ENCODE results near the gene NACC2. TPM values are rescaled to one million over a fixed set of nuclear protein-coding genes. Genes with fewer than 3 reads are reported as not detected.
A peak's percentile ranks its signal among the peaks of the same experiment; 100 is the strongest.

The NACC2 gene
- total RNA-seq, 1 donor from 2014 or later: 34.0 TPM

DNA sequence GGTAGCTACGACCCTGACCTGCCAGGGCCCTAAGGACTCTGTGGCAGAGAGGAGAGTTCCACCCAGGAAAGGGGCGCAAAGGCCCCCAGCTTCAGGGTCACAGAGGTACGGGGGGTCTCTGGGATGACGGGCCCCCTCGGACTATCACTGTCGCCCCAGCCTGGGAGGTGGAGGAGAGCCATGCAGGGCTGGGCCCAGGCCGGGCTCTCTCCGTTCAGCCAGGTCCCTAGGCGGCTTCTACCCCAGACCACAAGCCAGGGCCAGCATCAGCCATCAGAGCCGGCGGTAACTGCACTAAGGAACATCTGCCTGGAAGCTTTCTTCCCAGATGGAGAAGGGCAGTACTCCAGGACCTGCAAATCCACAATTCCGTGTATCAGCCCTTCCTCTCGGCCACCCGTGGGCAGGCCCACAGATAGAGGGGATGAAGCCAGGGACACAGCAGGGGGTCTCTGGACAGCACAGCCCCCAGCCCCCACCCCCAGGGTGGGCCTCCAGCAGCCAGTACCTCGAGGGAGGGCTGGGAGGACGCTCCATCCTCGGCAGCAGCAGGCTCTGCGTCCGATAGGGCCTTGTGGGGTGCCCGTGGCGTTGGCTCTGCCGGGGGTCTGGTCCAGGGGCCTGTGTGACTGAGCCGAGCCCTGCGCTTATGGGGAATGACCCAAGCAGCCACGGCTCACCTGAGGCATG, 38.4 kb downstream of the NACC2 start:
- peaks cover 31% of the 10 kb centered on the region for H3K4me1 ChIP-seq (ENCODE audit: insufficient read depth, low read length)
- H3K36me3 Mint-ChIP-seq (ENCODE audit: low read depth, unreplicated experiment): no peaks in the 10 kb centered on the region
- no peak overlapping the region for H3K9ac ChIP-seq (ENCODE audit: low read length)
- no peaks in the 10 kb centered on the region for H3K27me3 Mint-ChIP-seq (ENCODE audit: low read depth, unreplicated experiment)
- no peak for DNase-seq (ENCODE audit: low read depth)
- H2AFZ ChIP-seq (ENCODE audit: low read depth, low read length): no peak overlapping the region
- H4K20me1 ChIP-seq (ENCODE audit: insufficient read depth, low read length): peaks cover 86% of the 10 kb centered on the region
- H3K4me1 Mint-ChIP-seq (ENCODE audit: low read depth, unreplicated experiment): peaks cover 24% of the 10 kb centered on the region
- no peak for FAIRE-seq
- no peaks in the 10 kb centered on the region for H3K9me3 Mint-ChIP-seq (ENCODE audit: unreplicated experiment)
- H3K27ac ChIP-seq (ENCODE audit: low read depth, low read length): no peak overlapping the region
- no peaks in the 10 kb centered on the region for H3K36me3 ChIP-seq (ENCODE audit: insufficient read depth, low read length)
- H3K79me2 ChIP-seq (ENCODE audit: insufficient read depth, low read length): peaks cover 57% of the 10 kb centered on the region
- H3K9me3 ChIP-seq (ENCODE audit: insufficient read depth, low read depth, low read length): no peaks in the 10 kb centered on the region
- no peak overlapping the region for H3K4me3 Mint-ChIP-seq (ENCODE audit: unreplicated experiment)
- H3K27me3 ChIP-seq (ENCODE audit: insufficient read depth, low read length): no peaks in the 10 kb centered on the region
- TF ChIP-seq EZH2 (IDR thresholded peaks at IDR 0.05; ENCODE audit: insufficient read depth, low read length) (no peak), CTCF (IDR thresholded peaks at IDR 0.05; ENCODE audit: insufficient read depth, low read depth, low read length) (no peak)
- H3K4me3 ChIP-seq (ENCODE audit: insufficient read depth, low read depth, low read length): no peak overlapping the region
- no peak overlapping the region for H3K4me2 ChIP-seq (ENCODE audit: low read length)
- no peak overlapping the region for H3K27ac Mint-ChIP-seq (ENCODE audit: unreplicated experiment)

DNA sequence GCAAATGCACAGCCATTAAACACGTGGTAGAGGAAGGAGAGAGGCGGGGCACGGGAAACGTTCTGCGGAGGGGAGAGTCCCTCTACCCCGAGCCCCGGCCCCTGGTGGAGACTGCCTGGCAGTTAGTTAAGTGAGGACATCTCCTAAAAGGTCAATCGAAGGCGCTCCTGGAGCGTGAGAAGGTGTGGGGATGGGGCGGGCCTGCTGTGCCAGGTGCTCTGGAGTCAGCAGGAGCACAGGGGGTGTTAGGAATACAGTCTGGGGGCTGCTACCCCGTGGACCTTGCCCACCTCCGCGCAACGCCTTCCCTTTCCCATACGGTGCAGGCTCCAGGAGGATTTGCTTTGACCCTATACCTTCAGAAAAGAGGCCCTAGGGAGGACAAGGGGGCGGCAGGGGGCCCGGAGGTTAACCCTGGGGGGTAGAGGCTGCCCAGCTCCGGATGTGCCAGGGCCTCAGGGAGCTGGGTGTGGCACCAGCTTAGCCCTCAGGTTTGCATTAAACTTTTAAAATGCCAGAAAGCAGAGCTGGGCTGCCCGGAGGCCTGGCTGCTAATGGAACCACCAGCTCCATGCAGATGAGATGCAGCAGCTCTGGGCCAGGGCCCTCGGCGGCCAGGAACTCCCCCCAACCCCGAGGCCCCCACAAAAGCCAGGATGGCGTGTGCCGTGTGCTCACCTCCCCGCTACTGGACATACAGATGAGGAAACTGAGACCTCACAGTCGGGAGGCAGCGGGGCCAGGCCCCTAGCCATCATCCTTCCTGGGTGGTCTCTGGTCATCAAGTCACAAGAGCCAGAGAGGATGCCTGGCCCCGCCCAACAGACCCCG, 39.2 kb downstream of the NACC2 start:
- H3K27ac ChIP-seq (ENCODE audit: low read depth, low read length): no peak overlapping the region
- Mint-ChIP-seq H3K4me1 (ENCODE audit: low read depth, unreplicated experiment) (peaks cover 24% of the 10 kb centered on the region), H3K4me3 (ENCODE audit: unreplicated experiment) (peak overlapping the region; percentile 2), H3K9me3 (ENCODE audit: unreplicated experiment) (no peaks in the 10 kb centered on the region), H3K36me3 (ENCODE audit: low read depth, unreplicated experiment) (no peaks in the 10 kb centered on the region), H3K27ac (ENCODE audit: unreplicated experiment) (no peak overlapping the region), H3K27me3 (ENCODE audit: low read depth, unreplicated experiment) (no peaks in the 10 kb centered on the region)
- DNase-seq (ENCODE audit: low read depth) (no peak), FAIRE-seq (no peak)
- no peaks in the 10 kb centered on the region for H3K27me3 ChIP-seq (ENCODE audit: insufficient read depth, low read length)
- H3K4me1 ChIP-seq (ENCODE audit: insufficient read depth, low read length): peaks cover 36% of the 10 kb centered on the region
- H3K9ac ChIP-seq (ENCODE audit: low read length): no peak overlapping the region
- H3K79me2 ChIP-seq (ENCODE audit: insufficient read depth, low read length): peaks cover 53% of the 10 kb centered on the region
- TF ChIP-seq CTCF (IDR thresholded peaks at IDR 0.05; ENCODE audit: insufficient read depth, low read depth, low read length): no peak
- TF ChIP-seq EZH2 (IDR thresholded peaks at IDR 0.05; ENCODE audit: insufficient read depth, low read length): no peak
- no peak overlapping the region for H3K4me3 ChIP-seq (ENCODE audit: insufficient read depth, low read depth, low read length)
- H3K4me2 ChIP-seq (ENCODE audit: low read length): no peak overlapping the region
- H3K36me3 ChIP-seq (ENCODE audit: insufficient read depth, low read length): no peaks in the 10 kb centered on the region
- H2AFZ ChIP-seq (ENCODE audit: low read depth, low read length): no peak overlapping the region
- no peaks in the 10 kb centered on the region for H3K9me3 ChIP-seq (ENCODE audit: insufficient read depth, low read depth, low read length)
- H4K20me1 ChIP-seq (ENCODE audit: insufficient read depth, low read length): peaks cover 79% of the 10 kb centered on the region

Data from astrocyte (in vitro differentiated cells and primary cell).